Body of pancreas (tissue), 4 donors: ENCODE results near the gene LHX3. TPM values are rescaled to one million over a fixed set of nuclear protein-coding genes. Genes with fewer than 3 reads are reported as not detected.

Source experiments
- ATAC-seq: fragments of 150-250 bp; one replicate; pipeline ENCODE4 v1.9.1; 2016
- DNase-seq, 4 donors: peaks; one replicate each; pipeline ENCODE4 v3.0.0-alpha.2; 2019
- H3K27ac ChIP-seq, 4 donors: fragments of 200-600 bp; sonication (generic); 1 replicate in 3 of 4; 2 replicates in 1 of 4; pipeline versions ENCODE4 v1.5.1 to v1.6.1; 2016 to 2019; ENCODE audit warnings: mild to moderate bottlenecking in 1 of 4, mixed read lengths in 1 of 4, moderate library complexity in 1 of 4
- H3K27me3 ChIP-seq, 2 donors: fragments of 200-600 bp; sonication (generic); one replicate each; pipeline ENCODE4 v1.6.0; 2016; ENCODE audit warnings: mild to moderate bottlenecking in 1 of 2
- H3K36me3 ChIP-seq, 2 donors: fragments of 200-600 bp; sonication (generic); replicated peaks in 1 of 2; 2 replicates each; pipeline ENCODE4 v1.5.1; 2016; ENCODE audit warnings: low read depth in 2 of 2; ENCODE audit not compliant: insufficient read depth in 1 of 2
- H3K4me1 ChIP-seq: fragments of 200-600 bp; sonication (generic); one replicate; pipeline ENCODE4 v1.6.0; 2016
- H3K4me3 ChIP-seq, 2 donors: fragments of 200-600 bp; sonication (generic); 1 replicate in 1 of 2; 2 replicates in 1 of 2; pipeline ENCODE4 v1.5.1; 2016 to 2019
- H3K9me3 ChIP-seq, 3 donors: fragments of 200-600 bp; sonication (generic); 1 replicate in 2 of 3; 2 replicates in 1 of 3; pipeline ENCODE4 v1.5.1; 2016
- POLR2A ChIP-seq, 3 donors: fragments of 450-650 bp; IDR thresholded peaks; one replicate each; pipeline ENCODE4 v1.6.1; 2016; ENCODE audit warnings: antibody characterized with exemption in 3 of 3, mild to moderate bottlenecking in 2 of 3
- WGBS, 2 donors: methylation state at CpG; one replicate each; pipeline ENCODE4 v1.1.5; 2017; 5-methylcytosine and 5-hydroxymethylcytosine counted together
- intact Hi-C: fragments of 100-400 bp; cut with DNase I; formaldehyde crosslinking; loops from one replicate; pipeline ENCODE4 v1.15.1; 2023
- total RNA-seq, 2 donors: library from RNA; depleted of rRNA; stranded (reverse); fragments of >200 nt; gene quantifications; one replicate each; pipeline ENCODE4 v1.1.0, GENCODE V29; 2016
- TF ChIP-seq, protein P1 (sequence below), 7 experiments: fragments of 450-650 bp in 4 of 7; fragments of 200-600 bp in 3 of 7; sonication (generic) in 3 of 7; IDR thresholded peaks; one replicate each; pipeline ENCODE4 v1.5.1; 2016 to 2019; ENCODE audit warnings: antibody characterized with exemption in 7 of 7

LHX3 gene
- total RNA-seq, 2 donors from 2014 or later: not detected

DNA sequence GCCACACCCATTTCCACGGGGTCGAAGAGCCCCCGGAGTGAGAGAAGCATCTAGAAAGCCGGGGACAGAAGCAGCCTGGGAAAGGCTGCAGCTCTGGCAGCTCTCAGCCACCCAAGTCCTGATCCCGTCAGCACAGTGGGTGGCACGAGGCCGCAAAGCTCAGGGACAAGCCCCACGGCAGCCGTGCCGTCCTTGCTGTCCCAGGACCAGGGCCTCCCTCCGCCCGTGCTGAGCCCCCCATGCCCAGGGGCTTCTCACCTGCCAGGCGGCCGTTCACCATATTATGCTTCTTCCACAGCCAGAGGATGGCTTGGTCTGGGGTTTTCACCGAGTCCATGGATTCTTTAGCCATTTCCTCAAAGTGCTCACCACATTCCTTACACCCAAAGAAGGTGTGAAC is 6.1 kb upstream of the LHX3 start:
- Histone ChIP-seq H3K36me3 (peaks cover 0 to 5% of the 10 kb centered on the region in 2 donors), H3K9me3 (peaks cover 0 to 6% (median 0%) of the 10 kb centered on the region in 3 donors), H3K4me1 (no peaks in the 10 kb centered on the region), H3K27ac (no peak overlapping the region), H3K27me3 (no peaks in the 10 kb centered on the region), H3K4me3 (no peak overlapping the region)
- ATAC-seq (no peak), DNase-seq (no peak)
- WGBS, 2 donors: 87 to 90% methylated on average over 14 to 15 of the region's 15 CpGs
- intact Hi-C loops: no loop called here
- no peak for TF ChIP-seq POLR2A (IDR thresholded peaks at IDR 0.05)
- TF ChIP-seq, protein P1, sequence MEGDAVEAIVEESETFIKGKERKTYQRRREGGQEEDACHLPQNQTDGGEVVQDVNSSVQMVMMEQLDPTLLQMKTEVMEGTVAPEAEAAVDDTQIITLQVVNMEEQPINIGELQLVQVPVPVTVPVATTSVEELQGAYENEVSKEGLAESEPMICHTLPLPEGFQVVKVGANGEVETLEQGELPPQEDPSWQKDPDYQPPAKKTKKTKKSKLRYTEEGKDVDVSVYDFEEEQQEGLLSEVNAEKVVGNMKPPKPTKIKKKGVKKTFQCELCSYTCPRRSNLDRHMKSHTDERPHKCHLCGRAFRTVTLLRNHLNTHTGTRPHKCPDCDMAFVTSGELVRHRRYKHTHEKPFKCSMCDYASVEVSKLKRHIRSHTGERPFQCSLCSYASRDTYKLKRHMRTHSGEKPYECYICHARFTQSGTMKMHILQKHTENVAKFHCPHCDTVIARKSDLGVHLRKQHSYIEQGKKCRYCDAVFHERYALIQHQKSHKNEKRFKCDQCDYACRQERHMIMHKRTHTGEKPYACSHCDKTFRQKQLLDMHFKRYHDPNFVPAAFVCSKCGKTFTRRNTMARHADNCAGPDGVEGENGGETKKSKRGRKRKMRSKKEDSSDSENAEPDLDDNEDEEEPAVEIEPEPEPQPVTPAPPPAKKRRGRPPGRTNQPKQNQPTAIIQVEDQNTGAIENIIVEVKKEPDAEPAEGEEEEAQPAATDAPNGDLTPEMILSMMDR (IDR thresholded peaks at IDR 0.05): no peak

DNA sequence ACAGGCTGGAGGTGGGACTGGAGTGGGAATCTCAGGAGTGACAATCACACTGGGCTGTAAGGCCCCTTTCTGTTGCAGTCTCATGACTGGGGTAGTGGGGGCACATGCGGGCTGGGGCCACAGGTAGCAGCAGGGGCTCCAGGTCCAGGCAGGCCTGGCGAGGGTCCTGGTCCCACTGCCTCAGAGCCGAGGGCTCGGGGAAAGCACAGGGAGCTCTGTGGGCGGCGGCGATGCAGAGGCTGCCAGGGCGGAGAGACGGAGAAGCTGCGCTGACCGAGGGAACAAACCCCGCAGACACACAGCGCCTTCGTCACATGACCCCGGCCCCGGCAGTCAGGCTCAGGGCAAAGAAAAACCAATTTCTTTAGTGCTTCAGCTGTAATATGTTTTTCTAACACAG is 5.3 kb upstream of the LHX3 start:
- no peak for TF ChIP-seq POLR2A (IDR thresholded peaks at IDR 0.05)
- TF ChIP-seq, protein P1 (IDR thresholded peaks at IDR 0.05): no peak
- Histone ChIP-seq H3K9me3 (peaks cover 0 to 6% (median 0%) of the 10 kb centered on the region in 3 donors), H3K4me1 (no peaks in the 10 kb centered on the region), H3K27ac (no peak overlapping the region), H3K36me3 (peaks cover 0 to 5% of the 10 kb centered on the region in 2 donors), H3K27me3 (no peaks in the 10 kb centered on the region), H3K4me3 (no peak overlapping the region)
- DNase-seq (no peak), ATAC-seq (no peak)
- intact Hi-C loops: no loop called here
- 90 to 97% methylated on average over 12 to 16 of the region's 16 CpGs for WGBS, 2 donors

DNA sequence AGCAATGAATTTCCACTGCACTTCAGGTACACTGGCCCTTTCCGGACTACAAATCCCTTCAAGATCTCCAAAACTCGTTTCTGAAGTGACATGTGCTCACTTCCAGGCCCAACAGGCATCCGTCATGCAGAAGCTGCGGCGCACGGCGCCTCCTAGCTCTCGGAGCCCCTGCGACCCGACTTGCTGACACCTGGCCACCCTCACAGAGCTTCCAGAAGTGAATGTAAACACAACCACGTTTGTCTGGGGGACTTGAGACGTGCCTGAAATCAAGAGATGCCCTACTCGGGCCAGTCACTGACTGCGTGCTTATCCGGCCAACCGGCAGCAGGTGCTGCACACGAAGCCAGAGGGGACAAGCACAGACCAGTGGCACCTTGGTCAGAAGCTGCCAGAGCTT is 4.9 kb upstream of the LHX3 start:
- no peak overlapping the region for H3K27ac ChIP-seq
- H3K4me3 ChIP-seq: no peak overlapping the region
- H3K27me3 ChIP-seq: no peaks in the 10 kb centered on the region
- 75 to 87% methylated on average over 6 to 17 of the region's 17 CpGs for WGBS, 2 donors
- TF ChIP-seq, protein P1 (IDR thresholded peaks at IDR 0.05): no peak
- no peak for TF ChIP-seq POLR2A (IDR thresholded peaks at IDR 0.05)
- peaks cover 0 to 6% (median 0%) of the 10 kb centered on the region in 3 donors for H3K9me3 ChIP-seq
- H3K36me3 ChIP-seq: peaks cover 0 to 5% of the 10 kb centered on the region in 2 donors
- ATAC-seq: no peak
- no peak for DNase-seq
- H3K4me1 ChIP-seq: peaks cover 2% of the 10 kb centered on the region
- intact Hi-C loops: no loop called here

DNA sequence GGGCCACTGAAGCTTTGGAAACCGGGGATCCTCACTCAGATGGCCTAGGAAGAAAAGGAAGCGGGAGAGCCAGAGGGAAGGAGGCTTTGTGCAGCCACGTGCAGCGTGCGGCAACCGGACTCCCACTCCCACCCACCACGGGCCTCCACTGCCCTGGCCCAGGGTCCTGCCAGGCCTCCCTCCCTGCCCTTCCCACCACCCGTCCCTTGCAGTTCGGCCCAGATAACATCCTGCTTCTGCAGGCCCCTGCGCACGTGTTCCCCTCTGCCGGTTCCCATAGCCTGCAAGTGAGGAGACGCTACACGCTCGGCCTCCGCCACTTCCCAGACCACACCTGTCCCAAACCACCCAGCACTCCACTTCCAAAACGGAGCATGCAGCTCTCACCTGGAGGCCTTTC is 4.3 kb upstream of the LHX3 start:
- H3K36me3 ChIP-seq: peaks cover 0 to 5% of the 10 kb centered on the region in 2 donors
- ATAC-seq (no peak), DNase-seq (no peak)
- WGBS, 2 donors: 93 to 94% methylated on average over 15 to 17 of the region's 17 CpGs
- intact Hi-C loops: no loop called here
- H3K27ac ChIP-seq: no peak overlapping the region
- H3K4me1 ChIP-seq: peaks cover 3% of the 10 kb centered on the region
- no peak overlapping the region for H3K4me3 ChIP-seq
- TF ChIP-seq, protein P1 (IDR thresholded peaks at IDR 0.05): no peak
- TF ChIP-seq POLR2A (IDR thresholded peaks at IDR 0.05): no peak
- peaks cover 0 to 6% (median 0%) of the 10 kb centered on the region in 3 donors for H3K9me3 ChIP-seq
- peaks cover 0 to 1% of the 10 kb centered on the region in 2 donors for H3K27me3 ChIP-seq

DNA sequence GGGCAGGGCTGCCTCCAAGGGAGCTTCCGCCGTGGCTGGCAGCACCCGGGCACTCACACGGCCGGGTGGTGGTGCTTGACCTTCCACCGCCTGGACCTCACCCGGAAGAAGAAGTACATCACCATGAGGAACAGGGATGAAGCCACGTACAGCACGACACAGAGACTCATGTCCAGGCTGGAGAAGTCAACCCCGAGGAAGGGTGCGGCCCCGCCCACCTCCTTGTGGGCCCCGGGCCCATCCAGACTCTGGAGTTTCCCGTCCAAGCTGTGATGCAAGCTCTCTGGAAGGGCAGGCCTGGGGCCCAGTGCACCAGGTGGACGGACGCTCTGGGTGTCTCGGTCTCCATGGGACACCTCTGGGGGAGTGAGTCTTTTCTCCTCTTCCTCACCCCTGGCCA is 3.7 kb upstream of the LHX3 start:
- WGBS, 2 donors: 90 to 97% methylated on average over 6 to 17 of the region's 17 CpGs
- Histone ChIP-seq H3K4me1 (peaks cover 3% of the 10 kb centered on the region), H3K27me3 (peaks cover 0 to 7% of the 10 kb centered on the region in 2 donors), H3K9me3 (peaks cover 0 to 1% (median 0%) of the 10 kb centered on the region in 3 donors), H3K27ac (no peak overlapping the region), H3K4me3 (no peak overlapping the region), H3K36me3 (peaks cover 0 to 5% of the 10 kb centered on the region in 2 donors)
- TF ChIP-seq, protein P1 (IDR thresholded peaks at IDR 0.05): no peak
- no peak for TF ChIP-seq POLR2A (IDR thresholded peaks at IDR 0.05)
- ATAC-seq: no peak
- DNase-seq: no peak
- intact Hi-C loops: no loop called here
